GM23338 (cell line): Measurements from ENCODE around the gene CDH15. TPM values are rescaled to one million over a fixed set of nuclear protein-coding genes. Genes with fewer than 3 reads are reported as not detected.

Experiments
- ATAC-seq: fragments of 200-7000 bp; cut with Tn5 transposase; 3 replicates; pipeline ENCODE4 v1.9.1; 2020
- DNase-seq: peaks from one replicate; pipeline ENCODE4 v3.0.0-alpha.2; 2015; ENCODE audit warnings: low spot score
- H2AFZ ChIP-seq: fragments of 200-600 bp; sonication (generic); 2 replicates; pipeline ENCODE4 v1.8.0; 2016; ENCODE audit warnings: antibody characterized with exemption, mild to moderate bottlenecking, moderate library complexity
- H3F3A ChIP-seq: fragments of 200-600 bp; sonication (generic); replicated peaks from 2 replicates; pipeline ENCODE4 v1.8.0; 2017; ENCODE audit warnings: antibody characterized with exemption, mixed run types, low read depth
- H3K27ac ChIP-seq: fragments of 200-600 bp; sonication (generic); 2 replicates; pipeline ENCODE4 v1.6.1; 2016; ENCODE audit warnings: low read depth
- H3K27me3 ChIP-seq: fragments of 200-600 bp; sonication (generic); 2 replicates; pipeline ENCODE4 v1.8.0; 2016; ENCODE audit warnings: mild to moderate bottlenecking, mixed run types, moderate library complexity; ENCODE audit not compliant: insufficient read depth
- H3K36me3 ChIP-seq: fragments of 200-600 bp; sonication (generic); 2 replicates; pipeline ENCODE4 v1.8.0; 2016; ENCODE audit warnings: mild to moderate bottlenecking; ENCODE audit not compliant: insufficient read depth
- H3K4me1 ChIP-seq: fragments of 200-600 bp; sonication (generic); 2 replicates; pipeline ENCODE4 v1.8.0; 2016; ENCODE audit warnings: mild to moderate bottlenecking, moderate library complexity; ENCODE audit not compliant: insufficient read depth
- H3K4me2 ChIP-seq: fragments of 200-600 bp; sonication (generic); 2 replicates; pipeline ENCODE4 v1.7.1; 2017; ENCODE audit warnings: mixed run types
- H3K4me3 ChIP-seq: fragments of 200-600 bp; sonication (generic); 2 replicates; pipeline ENCODE4 v1.6.1; 2016; ENCODE audit warnings: mixed run types
- H3K79me2 ChIP-seq: fragments of 200-600 bp; sonication (generic); replicated peaks from 2 replicates; pipeline ENCODE4 v1.8.0; 2017; ENCODE audit warnings: mild to moderate bottlenecking; ENCODE audit not compliant: insufficient read depth
- H3K9me2 ChIP-seq: fragments of 200-600 bp; sonication (generic); 2 replicates; pipeline ENCODE4 v1.8.0; 2017; ENCODE audit not compliant: insufficient read depth
- H4K20me1 ChIP-seq: fragments of 200-600 bp; sonication (generic); replicated peaks from 2 replicates; pipeline ENCODE4 v1.8.0; 2017; ENCODE audit warnings: mild to moderate bottlenecking; ENCODE audit not compliant: insufficient read depth
- H3K27ac Mint-ChIP-seq: 2 replicates; pipeline ENCODE4 v1.8.0; 2020; ENCODE audit warnings: inconsistent platforms, mild to moderate bottlenecking, moderate library complexity, mixed read lengths
- H3K27me3 Mint-ChIP-seq: 3 replicates; pipeline ENCODE4 v1.8.0; 2022; ENCODE audit warnings: low read depth, mild to moderate bottlenecking, moderate library complexity, mixed read lengths, inconsistent platforms; ENCODE audit not compliant: insufficient read depth, poor library complexity
- H3K36me3 Mint-ChIP-seq: 3 replicates; pipeline ENCODE4 v1.8.0; 2021; ENCODE audit warnings: low read depth, mild to moderate bottlenecking, inconsistent platforms, moderate library complexity, mixed read lengths
- H3K4me1 Mint-ChIP-seq: 3 replicates; pipeline ENCODE4 v1.8.0; 2020; ENCODE audit warnings: mild to moderate bottlenecking, inconsistent platforms, mixed read lengths
- H3K4me3 Mint-ChIP-seq: 3 replicates; pipeline ENCODE4 v1.8.0; 2021; ENCODE audit warnings: moderate library complexity, mild to moderate bottlenecking, inconsistent platforms, mixed read lengths
- H3K9me3 Mint-ChIP-seq: 3 replicates; pipeline ENCODE4 v1.8.0; 2020; ENCODE audit warnings: moderate library complexity, mild to moderate bottlenecking, inconsistent platforms, mixed read lengths
- CREB1 ChIP-seq: fragments of 250-450 bp; sonication (Bioruptor Pico); IDR thresholded peaks from 2 replicates; pipeline ENCODE4 v1.5.0; 2020; ENCODE audit warnings: low read depth, mild to moderate bottlenecking, moderate library complexity
- CTCF ChIP-seq, 2 experiments: fragments of 200-600 bp in 1 of 2; sonication (generic) in 1 of 2; conservative IDR thresholded peaks; 2 replicates each; pipeline versions ENCODE4 v1.5.1 to v1.6.1; 2016 to 2017; ENCODE audit warnings: antibody characterized with exemption in 2 of 2, low read depth in 2 of 2, mild to moderate bottlenecking in 2 of 2, moderate library complexity in 1 of 2
- ETS1 ChIP-seq: IDR thresholded peaks from 2 replicates; pipeline ENCODE4 v1.6.1; 2016; ENCODE audit warnings: antibody characterized with exemption
- EZH2 ChIP-seq: fragments of 200-600 bp; sonication (generic); IDR thresholded peaks from one replicate; pipeline ENCODE4 v1.8.0; 2017; ENCODE audit warnings: antibody characterized with exemption, mild to moderate bottlenecking, low read depth; ENCODE audit not compliant: unreplicated experiment
- EZH2phosphoT487 ChIP-seq: fragments of 200-600 bp; sonication (generic); IDR thresholded peaks from one replicate; pipeline ENCODE4 v1.8.1; 2018; ENCODE audit warnings: antibody characterized with exemption; ENCODE audit not compliant: unreplicated experiment
- JUNB ChIP-seq: IDR thresholded peaks from one replicate; pipeline ENCODE4 v1.6.1; 2016; ENCODE audit warnings: antibody characterized with exemption; ENCODE audit not compliant: unreplicated experiment
- NANOG ChIP-seq: IDR thresholded peaks from 2 replicates; pipeline ENCODE4 v1.6.1; 2016; ENCODE audit warnings: antibody characterized with exemption, borderline replicate concordance
- POLR2AphosphoS5 ChIP-seq: IDR thresholded peaks from 2 replicates; pipeline ENCODE4 v1.6.1; 2016; ENCODE audit warnings: antibody characterized with exemption, low read depth
- STAT1 ChIP-seq: IDR thresholded peaks from one replicate; pipeline ENCODE4 v1.6.1; 2016; ENCODE audit warnings: antibody characterized with exemption; ENCODE audit not compliant: unreplicated experiment
- ZNF114 ChIP-seq: fragments of 250-450 bp; sonication (Bioruptor Pico); IDR thresholded peaks from 2 replicates; pipeline ENCODE4 v1.5.0; 2020; ENCODE audit warnings: mild to moderate bottlenecking, moderate library complexity
- ZNF331 ChIP-seq: fragments of 250-450 bp; sonication (Bioruptor Pico); IDR thresholded peaks from 2 replicates; pipeline ENCODE4 v1.5.0; 2020; ENCODE audit warnings: low read depth, mild to moderate bottlenecking, moderate library complexity
- ZNF462 ChIP-seq: fragments of 250-450 bp; sonication (Bioruptor Pico); IDR thresholded peaks from 2 replicates; pipeline ENCODE4 v1.5.0; 2020; ENCODE audit warnings: mild to moderate bottlenecking, moderate library complexity
- polyA plus RNA-seq: library from polyadenylated mRNA; unstranded; fragments of >200 nt; fragmentation: Nextera tagmentation; extraction: Ambion mirVana; gene quantifications from 2 replicates; pipeline ENCODE4 v1.2.1, GENCODE V29; 2016
- total RNA-seq: library from RNA; depleted of rRNA; stranded (reverse); fragments of >200 nt; shearing (Covaris generic); gene quantifications from 2 replicates; pipeline ENCODE4 v1.2.3, GENCODE V29; 2014
- TF ChIP-seq, protein P1 (sequence below): IDR thresholded peaks from one replicate; pipeline ENCODE4 v1.6.1; 2018; ENCODE audit warnings: antibody characterized with exemption; ENCODE audit not compliant: unreplicated experiment

CDH15 gene
- total and polyA plus RNA-seq, 2 experiments from 2014 or later, result 0.61 to 1.0 TPM

- H2AFZ ChIP-seq, result no peak overlapping the region
- ATAC-seq (no peak), DNase-seq (no peak)
- H3K36me3 ChIP-seq, result no peaks in the 10 kb centered on the region
- Mint-ChIP-seq H3K4me3 (no peak overlapping the region), H3K9me3 (no peaks in the 10 kb centered on the region), H3K27ac (no peak overlapping the region), H3K36me3 (no peaks in the 10 kb centered on the region), H3K27me3 (peaks cover 14% of the 10 kb centered on the region), H3K4me1 (peaks cover 13% of the 10 kb centered on the region)
- H3K9me2 ChIP-seq, result no peaks in the 10 kb centered on the region
- no peaks in the 10 kb centered on the region for H3F3A ChIP-seq
- no peaks in the 10 kb centered on the region for H4K20me1 ChIP-seq
- no peak overlapping the region for H3K4me2 ChIP-seq
- no peaks in the 10 kb centered on the region for H3K79me2 ChIP-seq
- TF ChIP-seq POLR2AphosphoS5 (no peak), EZH2phosphoT487 (no peak), ETS1 (no peak), EZH2 (no peak), CREB1 (CRISPR knock-in tag) (no peak), CTCF (conservative IDR thresholded peaks at IDR 0.05; ENCODE audit: low read depth in 2 of 2) (no peak), ZNF114 (CRISPR knock-in tag) (no peak), ZNF331 (no peak), NANOG (no peak), JUNB (no peak), ZNF462 (CRISPR knock-in tag) (no peak), STAT1 (no peak)
- TF ChIP-seq, protein P1, sequence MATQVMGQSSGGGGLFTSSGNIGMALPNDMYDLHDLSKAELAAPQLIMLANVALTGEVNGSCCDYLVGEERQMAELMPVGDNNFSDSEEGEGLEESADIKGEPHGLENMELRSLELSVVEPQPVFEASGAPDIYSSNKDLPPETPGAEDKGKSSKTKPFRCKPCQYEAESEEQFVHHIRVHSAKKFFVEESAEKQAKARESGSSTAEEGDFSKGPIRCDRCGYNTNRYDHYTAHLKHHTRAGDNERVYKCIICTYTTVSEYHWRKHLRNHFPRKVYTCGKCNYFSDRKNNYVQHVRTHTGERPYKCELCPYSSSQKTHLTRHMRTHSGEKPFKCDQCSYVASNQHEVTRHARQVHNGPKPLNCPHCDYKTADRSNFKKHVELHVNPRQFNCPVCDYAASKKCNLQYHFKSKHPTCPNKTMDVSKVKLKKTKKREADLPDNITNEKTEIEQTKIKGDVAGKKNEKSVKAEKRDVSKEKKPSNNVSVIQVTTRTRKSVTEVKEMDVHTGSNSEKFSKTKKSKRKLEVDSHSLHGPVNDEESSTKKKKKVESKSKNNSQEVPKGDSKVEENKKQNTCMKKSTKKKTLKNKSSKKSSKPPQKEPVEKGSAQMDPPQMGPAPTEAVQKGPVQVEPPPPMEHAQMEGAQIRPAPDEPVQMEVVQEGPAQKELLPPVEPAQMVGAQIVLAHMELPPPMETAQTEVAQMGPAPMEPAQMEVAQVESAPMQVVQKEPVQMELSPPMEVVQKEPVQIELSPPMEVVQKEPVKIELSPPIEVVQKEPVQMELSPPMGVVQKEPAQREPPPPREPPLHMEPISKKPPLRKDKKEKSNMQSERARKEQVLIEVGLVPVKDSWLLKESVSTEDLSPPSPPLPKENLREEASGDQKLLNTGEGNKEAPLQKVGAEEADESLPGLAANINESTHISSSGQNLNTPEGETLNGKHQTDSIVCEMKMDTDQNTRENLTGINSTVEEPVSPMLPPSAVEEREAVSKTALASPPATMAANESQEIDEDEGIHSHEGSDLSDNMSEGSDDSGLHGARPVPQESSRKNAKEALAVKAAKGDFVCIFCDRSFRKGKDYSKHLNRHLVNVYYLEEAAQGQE, result no peak
- H3K4me3 ChIP-seq, result no peak overlapping the region
- no peak overlapping the region for H3K27ac ChIP-seq
- H3K27me3 ChIP-seq, result no peaks in the 10 kb centered on the region
- H3K4me1 ChIP-seq, result peaks cover 12% of the 10 kb centered on the region
These were observed 3.3 kb downstream of the CDH15 start for GRCh38 chr16:89174877-89175276.
